Loucy (cell line): Measurements from ENCODE around the gene TMEM184A.

Experiments used
- CTCF ChIP-seq: fragments of 200-600 bp; sonication (generic); conservative IDR thresholded peaks from 2 replicates; pipeline ENCODE4 v1.5.1; 2014; ENCODE audit warnings: mild to moderate bottlenecking, antibody characterized with exemption, low read length
- EZH2phosphoT487 ChIP-seq: fragments of 200-600 bp; IDR thresholded peaks from 2 replicates; pipeline ENCODE4 v1.6.1; 2018; ENCODE audit warnings: antibody characterized with exemption, mild to moderate bottlenecking, moderate library complexity, borderline replicate concordance

GRCh38 chr7:1601956-1602355 is 46.0 kb upstream of the TMEM184A start:
- TF ChIP-seq CTCF (no peak), EZH2phosphoT487 (no peak)
